Brain microvascular endothelial cell (primary cell): ENCODE data around the gene MAP9.

Experiments
- DNase-seq: peaks from one replicate; pipeline ENCODE4 v3.0.0-alpha.2; 2020
- H3K27ac ChIP-seq: fragments of 250-450 bp; sonication (Bioruptor Pico); 2 replicates; pipeline ENCODE4 v1.5.1; 2020; ENCODE audit warnings: mild to moderate bottlenecking, moderate library complexity
- H3K27me3 ChIP-seq: fragments of 250-450 bp; sonication (Bioruptor Pico); replicated peaks from 2 replicates; pipeline ENCODE4 v1.5.1; 2020; ENCODE audit warnings: mild to moderate bottlenecking
- H3K36me3 ChIP-seq: fragments of 250-450 bp; sonication (Bioruptor Pico); replicated peaks from 2 replicates; pipeline ENCODE4 v1.5.1; 2020; ENCODE audit warnings: mild to moderate bottlenecking
- H3K4me3 ChIP-seq: 2 replicates; pipeline ENCODE4 v1.5.1; 2011; ENCODE audit warnings: low read depth, mild to moderate bottlenecking, control low read depth, low read length, moderate library complexity
- CTCF ChIP-seq: IDR thresholded peaks from 2 replicates; pipeline ENCODE4 v1.5.1; 2011; ENCODE audit warnings: low read depth, mild to moderate bottlenecking, moderate library complexity, low read length, control low read depth, inconsistent platforms; ENCODE audit errors: missing control alignments
- in situ Hi-C: cut with HindIII; loops from 2 replicates; pipeline ENCODE4 v1.10.0; 2017; ENCODE audit warnings: low sequenced_read_pairs, low pct_ligation_motif_present

The MAP9 gene

GRCh38 chr4:155342142-155342541 lies 34.6 kb downstream of the MAP9 start:
- DNase-seq = peak; percentile 41
- Histone ChIP-seq H3K4me3 (no peak overlapping the region), H3K36me3 (no peaks in the 10 kb centered on the region), H3K27me3 (no peaks in the 10 kb centered on the region), H3K27ac (no peak overlapping the region)
- in situ Hi-C loops = no loop called here
- TF ChIP-seq CTCF = no peak

GRCh38 chr4:155339999-155340398 lies 36.8 kb downstream of the MAP9 start:
- H3K27me3 ChIP-seq = no peaks in the 10 kb centered on the region
- no peak overlapping the region for H3K4me3 ChIP-seq
- no peaks in the 10 kb centered on the region for H3K36me3 ChIP-seq
- H3K27ac ChIP-seq = no peak overlapping the region
- in situ Hi-C loops = no loop called here
- DNase-seq = no peak
- TF ChIP-seq CTCF = no peak

GRCh38 chr4:155339588-155339987 lies 37.2 kb downstream of the MAP9 start:
- no peak for DNase-seq
- in situ Hi-C loops = no loop called here
- TF ChIP-seq CTCF = no peak
- Histone ChIP-seq H3K4me3 (no peak overlapping the region), H3K36me3 (no peaks in the 10 kb centered on the region), H3K27ac (no peak overlapping the region), H3K27me3 (no peaks in the 10 kb centered on the region)

- Histone ChIP-seq H3K4me3 (no peak overlapping the region), H3K27me3 (no peaks in the 10 kb centered on the region), H3K36me3 (no peaks in the 10 kb centered on the region), H3K27ac (no peak overlapping the region)
- in situ Hi-C loops = no loop called here
- DNase-seq = no peak
- no peak for TF ChIP-seq CTCF
Observed at GRCh38 chr4:155338196-155338595, 38.6 kb downstream of the MAP9 start.

GRCh38 chr4:155336242-155336641 lies 40.5 kb downstream of the MAP9 start:
- DNase-seq = no peak
- TF ChIP-seq CTCF = no peak
- Histone ChIP-seq H3K4me3 (no peak overlapping the region), H3K36me3 (no peaks in the 10 kb centered on the region), H3K27me3 (no peaks in the 10 kb centered on the region), H3K27ac (no peak overlapping the region)
- in situ Hi-C loops = no loop called here

GRCh38 chr4:155331478-155331877 lies 45.3 kb downstream of the MAP9 start:
- no peak for DNase-seq
- in situ Hi-C loops = no loop called here
- no peak for TF ChIP-seq CTCF
- H3K27me3 ChIP-seq = no peaks in the 10 kb centered on the region
- H3K36me3 ChIP-seq = no peaks in the 10 kb centered on the region
- no peak overlapping the region for H3K4me3 ChIP-seq
- no peak overlapping the region for H3K27ac ChIP-seq
